Muscle layer of colon (tissue), 2 donors: Measurements from ENCODE around the gene ARAP1.

Experiments used
- H3K27ac ChIP-seq: one replicate; pipeline ENCODE4 v1.7.0; 2013; ENCODE audit warnings: low read depth, mild to moderate bottlenecking, low read length, moderate library complexity
- H3K27me3 ChIP-seq, 2 donors: one replicate each; pipeline ENCODE4 v1.7.0; 2013; ENCODE audit warnings: low read length in 2 of 2, mild to moderate bottlenecking in 2 of 2; ENCODE audit not compliant: insufficient read depth in 2 of 2, control insufficient read depth in 1 of 2
- H3K36me3 ChIP-seq: one replicate; pipeline ENCODE4 v1.7.0; 2013; ENCODE audit warnings: mild to moderate bottlenecking, low read length; ENCODE audit not compliant: insufficient read depth
- H3K4me1 ChIP-seq: one replicate; pipeline ENCODE4 v1.7.0; 2013; ENCODE audit warnings: mild to moderate bottlenecking, low read length; ENCODE audit not compliant: insufficient read depth
- H3K4me3 ChIP-seq, 2 donors: one replicate each; pipeline ENCODE4 v1.7.0; 2013; ENCODE audit warnings: low read length in 2 of 2, low read depth in 1 of 2, mild to moderate bottlenecking in 1 of 2, moderate library complexity in 1 of 2
- H3K9ac ChIP-seq: one replicate; pipeline ENCODE4 v1.7.0; 2013; ENCODE audit warnings: low read length
- H3K9me3 ChIP-seq: one replicate; pipeline ENCODE4 v1.7.0; 2013; ENCODE audit warnings: mild to moderate bottlenecking, low read length
- donor health status: abdominal sarcoma.
- donor health status: Adenocarcinoma of cecum.

Gene ARAP1

DNA sequence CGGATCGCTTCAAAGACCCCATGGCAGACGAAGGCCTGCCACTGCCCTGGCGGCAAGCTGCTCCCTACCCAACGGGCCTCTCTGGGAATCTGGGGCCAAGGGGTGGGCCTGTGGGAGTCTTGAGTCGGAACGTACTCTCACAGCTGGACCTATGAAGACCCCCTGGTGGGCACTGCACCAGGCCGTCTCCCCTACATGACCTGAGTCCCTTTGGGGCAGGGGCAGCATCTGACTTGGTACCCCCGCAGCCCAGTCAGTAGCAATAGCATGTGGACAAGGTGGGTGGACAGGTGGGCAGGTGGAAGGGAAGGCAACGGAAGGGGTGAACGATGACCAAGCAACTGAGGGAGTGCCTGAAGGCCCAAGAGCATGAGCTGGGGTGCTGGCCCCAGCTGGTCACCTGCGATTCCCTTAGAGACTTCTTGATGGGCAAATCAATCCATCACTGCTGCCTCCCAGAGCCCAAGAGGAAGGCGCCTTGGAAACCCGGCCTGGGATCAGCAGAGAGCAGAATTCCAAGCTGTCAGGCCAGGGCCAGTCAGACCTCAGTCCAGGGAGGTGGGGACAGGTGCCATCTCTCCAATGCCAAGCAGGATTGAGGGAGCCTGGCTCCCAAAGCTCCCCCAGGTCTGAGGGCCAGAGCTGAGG lies 35.3 kb downstream of the ARAP1 start:
- Histone ChIP-seq H3K9ac (no peak overlapping the region), H3K27me3 (no peaks in the 10 kb centered on the region), H3K4me3 (no peak overlapping the region), H3K36me3 (peaks cover 6% of the 10 kb centered on the region), H3K27ac (no peak overlapping the region), H3K4me1 (peaks cover 41% of the 10 kb centered on the region), H3K9me3 (no peaks in the 10 kb centered on the region)

GRCh38 chr11:72716290-72716689 lies 35.9 kb downstream of the ARAP1 start:
- Histone ChIP-seq H3K9ac (no peak overlapping the region), H3K4me3 (no peak overlapping the region), H3K4me1 (peaks cover 38% of the 10 kb centered on the region), H3K36me3 (peaks cover 11% of the 10 kb centered on the region), H3K9me3 (no peaks in the 10 kb centered on the region), H3K27ac (no peak overlapping the region), H3K27me3 (no peaks in the 10 kb centered on the region)

DNA sequence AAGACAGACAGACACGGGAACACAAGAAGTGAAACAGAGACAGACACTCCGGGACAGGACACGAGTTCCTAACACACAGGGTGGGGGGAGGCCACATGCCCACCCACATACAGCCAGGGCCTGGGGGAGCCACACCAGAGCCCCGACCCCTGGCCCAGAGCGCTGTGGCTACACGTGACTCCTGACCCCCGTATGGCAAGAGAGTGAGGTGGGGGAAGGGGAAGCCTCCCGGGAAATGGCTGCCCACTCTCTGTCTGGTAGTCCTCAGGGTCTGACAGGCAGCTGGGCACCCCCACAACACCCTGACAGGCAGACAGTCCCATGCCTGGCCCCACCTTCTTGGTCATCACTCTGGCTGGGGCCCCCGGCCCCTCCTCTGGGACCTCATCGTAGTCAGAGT lies 39.4 kb downstream of the ARAP1 start:
- H3K4me3 ChIP-seq = no peak overlapping the region
- H3K9ac ChIP-seq = no peak overlapping the region
- H3K4me1 ChIP-seq = peaks cover 13% of the 10 kb centered on the region
- peaks cover 38% of the 10 kb centered on the region for H3K36me3 ChIP-seq
- H3K27me3 ChIP-seq = no peaks in the 10 kb centered on the region
- no peaks in the 10 kb centered on the region for H3K9me3 ChIP-seq
- H3K27ac ChIP-seq = no peak overlapping the region

GRCh38 chr11:72712168-72712751 lies 39.9 kb downstream of the ARAP1 start:
- peaks cover 44% of the 10 kb centered on the region for H3K36me3 ChIP-seq
- no peak overlapping the region for H3K27ac ChIP-seq
- no peaks in the 10 kb centered on the region for H3K9me3 ChIP-seq
- H3K9ac ChIP-seq = no peak overlapping the region
- H3K4me1 ChIP-seq = peaks cover 13% of the 10 kb centered on the region
- H3K4me3 ChIP-seq = no peak overlapping the region
- H3K27me3 ChIP-seq = no peaks in the 10 kb centered on the region

- peaks cover 5% of the 10 kb centered on the region for H3K4me1 ChIP-seq
- H3K36me3 ChIP-seq = peaks cover 56% of the 10 kb centered on the region
- no peaks in the 10 kb centered on the region for H3K9me3 ChIP-seq
- no peak overlapping the region for H3K27ac ChIP-seq
- no peak overlapping the region for H3K9ac ChIP-seq
- H3K27me3 ChIP-seq = no peaks in the 10 kb centered on the region
- no peak overlapping the region for H3K4me3 ChIP-seq
Observed at GRCh38 chr11:72711141-72711540, 41.1 kb downstream of the ARAP1 start.

DNA sequence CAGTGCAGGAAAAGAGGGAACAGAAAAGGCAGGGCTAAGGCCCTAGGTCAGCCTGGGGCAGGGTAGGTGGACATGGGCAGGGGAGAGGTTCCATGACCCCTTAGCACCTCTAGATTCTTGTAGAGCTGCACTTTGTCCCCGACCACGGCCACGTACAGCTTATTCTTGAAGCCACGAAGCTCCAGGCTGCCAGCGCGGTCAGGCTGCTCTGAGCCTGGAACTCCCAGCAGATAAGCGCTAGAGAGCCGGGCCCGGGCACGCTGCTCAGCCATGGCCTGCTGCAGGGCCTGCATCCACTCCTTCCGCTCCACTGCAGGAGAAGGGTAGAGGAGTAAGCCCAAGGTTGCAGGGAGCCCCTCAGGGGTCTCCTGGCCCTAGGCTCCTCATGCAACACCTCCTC lies 41.9 kb downstream of the ARAP1 start:
- H3K9ac ChIP-seq = no peak overlapping the region
- H3K36me3 ChIP-seq = peaks cover 64% of the 10 kb centered on the region

GRCh38 chr11:72709478-72710238 lies 42.5 kb downstream of the ARAP1 start:
- H3K9ac ChIP-seq = no peak overlapping the region
- peaks cover 68% of the 10 kb centered on the region for H3K36me3 ChIP-seq
- no peaks in the 10 kb centered on the region for H3K9me3 ChIP-seq

More for the DNA sequence above, 41.9 kb downstream of the ARAP1 start:
- no peak overlapping the region for H3K4me3 ChIP-seq
- no peaks in the 10 kb centered on the region for H3K27me3 ChIP-seq
- peaks cover 5% of the 10 kb centered on the region for H3K4me1 ChIP-seq
- H3K27ac ChIP-seq = no peak overlapping the region
- H3K9me3 ChIP-seq = no peaks in the 10 kb centered on the region

DNA sequence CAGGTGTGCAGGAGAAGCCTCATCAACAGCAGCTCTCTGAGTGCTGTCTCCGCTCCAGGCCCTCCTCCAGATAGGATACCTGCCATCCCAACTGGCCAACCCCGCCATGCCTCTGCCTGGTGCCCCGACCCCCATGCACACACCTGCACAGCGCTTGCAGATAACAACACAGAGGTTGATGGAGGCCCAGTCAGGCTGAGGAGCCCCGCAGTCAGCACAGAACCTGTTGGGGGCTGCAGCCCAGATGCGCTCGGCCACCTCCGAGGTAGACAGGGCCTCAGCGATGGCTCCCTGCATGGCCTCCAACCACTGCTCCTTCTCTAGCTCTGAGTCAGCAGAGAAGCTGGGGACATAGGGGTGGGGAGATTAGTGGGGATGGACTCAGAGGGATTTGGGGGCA lies 45.2 kb downstream of the ARAP1 start:
- H3K9ac ChIP-seq = no peak overlapping the region
- no peak overlapping the region for H3K27ac ChIP-seq
- H3K4me1 ChIP-seq = peaks cover 13% of the 10 kb centered on the region
- H3K27me3 ChIP-seq = no peaks in the 10 kb centered on the region
- peaks cover 72% of the 10 kb centered on the region for H3K36me3 ChIP-seq
- H3K4me3 ChIP-seq = no peak overlapping the region
- no peaks in the 10 kb centered on the region for H3K9me3 ChIP-seq

More at GRCh38 chr11:72709478-72710238, 42.5 kb downstream of the ARAP1 start:
- Histone ChIP-seq H3K4me3 (no peak overlapping the region), H3K27me3 (no peaks in the 10 kb centered on the region), H3K4me1 (peaks cover 5% of the 10 kb centered on the region), H3K27ac (no peak overlapping the region)

GRCh38 chr11:72706579-72706978 lies 45.6 kb downstream of the ARAP1 start:
- Histone ChIP-seq H3K9ac (no peak overlapping the region), H3K27me3 (no peaks in the 10 kb centered on the region), H3K27ac (no peak overlapping the region), H3K9me3 (no peaks in the 10 kb centered on the region), H3K4me1 (peaks cover 13% of the 10 kb centered on the region), H3K36me3 (peaks cover 71% of the 10 kb centered on the region), H3K4me3 (no peak overlapping the region)

GRCh38 chr11:72705442-72706365 lies 46.5 kb downstream of the ARAP1 start:
- Histone ChIP-seq H3K9ac (no peak overlapping the region), H3K27me3 (no peaks in the 10 kb centered on the region), H3K4me3 (no peak overlapping the region), H3K27ac (no peak overlapping the region), H3K9me3 (no peaks in the 10 kb centered on the region), H3K4me1 (peaks cover 13% of the 10 kb centered on the region), H3K36me3 (peaks cover 72% of the 10 kb centered on the region)

GRCh38 chr11:72704783-72705265 lies 47.4 kb downstream of the ARAP1 start:
- Histone ChIP-seq H3K4me3 (no peak overlapping the region), H3K9ac (no peak overlapping the region), H3K36me3 (peaks cover 77% of the 10 kb centered on the region), H3K27ac (no peak overlapping the region), H3K27me3 (no peaks in the 10 kb centered on the region), H3K9me3 (no peaks in the 10 kb centered on the region), H3K4me1 (peaks cover 13% of the 10 kb centered on the region)
